ENCODE measurements around the gene B3GNT9. TPM values are rescaled to one million over a fixed set of nuclear protein-coding genes. Genes with fewer than 3 reads are reported as not detected.
"Not testable (repeated sequence)": the region's sequence is repeated elsewhere in the genome, so short reads cannot be mapped to it uniquely, and the experiment has no call there.

B3GNT9 gene
- total RNA-seq, 1 donor from 2014 or later, result 3.7 TPM

DNA sequence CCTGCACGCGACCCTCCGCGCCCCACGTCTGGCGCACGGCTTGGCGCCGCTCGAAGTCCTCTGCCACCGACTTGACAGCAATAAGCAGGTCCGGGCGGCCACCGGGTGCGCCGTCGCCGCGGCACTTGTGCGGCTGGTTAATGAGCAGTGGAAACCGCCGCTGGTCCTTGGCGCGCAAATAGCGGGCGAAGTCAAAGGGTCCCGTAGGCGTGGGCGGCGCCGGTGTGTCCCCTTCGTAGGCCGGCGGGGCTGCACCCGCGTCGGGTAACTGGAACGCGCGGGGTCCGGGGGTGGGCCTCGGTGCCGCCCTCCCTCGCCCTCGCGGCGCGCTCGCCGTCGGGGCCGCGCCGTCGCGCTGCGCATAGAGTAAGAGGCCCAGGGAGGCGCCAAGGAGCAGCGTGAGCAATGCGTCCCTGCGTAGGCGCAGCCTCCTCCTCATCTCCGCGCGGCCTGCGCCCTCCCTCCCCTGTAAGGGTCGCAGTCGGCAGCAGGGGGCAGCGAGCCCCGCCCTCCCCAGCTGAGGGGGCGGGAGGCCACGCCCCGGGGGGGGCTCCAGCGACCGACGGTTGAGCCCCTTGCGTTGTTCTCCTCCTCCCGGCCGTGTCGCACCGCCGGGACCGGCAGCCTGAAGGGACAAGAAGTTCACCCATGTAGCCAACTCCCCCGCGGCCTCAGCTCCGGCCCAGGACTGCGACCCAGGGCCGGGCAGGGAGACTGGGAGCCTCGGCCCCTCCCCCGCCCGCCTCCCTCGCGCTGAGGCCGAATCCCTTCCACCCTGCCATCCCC lies 558 bp downstream of the B3GNT9 start:
- ATAC-seq, result peak; percentile 57

- no peak for ATAC-seq
These were observed 1.3 kb downstream of the B3GNT9 start for GRCh38 chr16:67149276-67150046.

- no peak for ATAC-seq
These were observed 2.0 kb downstream of the B3GNT9 start for GRCh38 chr16:67148656-67149275.

DNA sequence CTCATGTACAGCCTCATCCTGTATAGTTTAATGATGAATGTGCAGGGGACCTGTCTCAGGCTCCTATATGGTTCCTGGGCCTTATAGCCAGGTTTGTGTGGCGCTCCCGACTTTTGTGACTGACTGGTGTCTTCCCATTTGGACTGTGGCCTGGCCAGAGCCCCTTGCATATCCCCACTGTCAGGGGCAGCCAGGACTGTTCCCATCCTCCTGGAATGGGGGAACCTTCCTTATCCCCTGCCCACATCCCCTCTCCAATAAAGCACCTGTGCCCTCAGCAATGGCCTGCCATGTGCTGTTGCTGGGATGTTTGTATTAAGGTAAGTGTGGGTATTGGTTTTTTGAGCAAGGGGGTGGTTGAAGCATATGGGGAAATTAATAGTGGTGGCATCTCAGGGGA lies 2.6 kb downstream of the B3GNT9 start:
- ATAC-seq, result no peak

GRCh38 chr16:67147437-67148140 lies 3.2 kb downstream of the B3GNT9 start:
- peak; percentile 27 for ATAC-seq

GRCh38 chr16:67146523-67147357 lies 4.1 kb downstream of the B3GNT9 start:
- ATAC-seq, result no peak

- no peak for ATAC-seq
These were observed 5.1 kb downstream of the B3GNT9 start for GRCh38 chr16:67145746-67146145.

DNA sequence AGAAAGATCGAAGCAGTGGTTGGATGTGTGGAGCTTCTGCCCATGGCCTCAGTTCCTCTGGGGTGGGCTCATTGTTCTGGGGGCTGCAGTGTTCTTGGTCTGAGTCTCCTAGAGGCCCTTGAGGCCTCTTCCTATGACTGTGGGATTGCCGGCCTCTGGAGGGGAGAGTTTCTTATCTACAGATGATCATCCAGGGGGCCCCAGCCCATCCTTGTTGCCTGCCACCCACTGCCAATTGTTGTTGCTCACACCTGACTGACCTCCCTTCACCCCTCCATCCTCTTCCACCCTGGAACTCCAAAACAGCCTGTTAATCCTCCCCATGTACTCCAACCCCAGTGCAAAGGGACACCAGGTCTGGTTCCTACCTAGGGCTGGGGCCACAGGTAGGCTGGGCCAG lies 5.9 kb downstream of the B3GNT9 start:
- ATAC-seq, result no peak

DNA sequence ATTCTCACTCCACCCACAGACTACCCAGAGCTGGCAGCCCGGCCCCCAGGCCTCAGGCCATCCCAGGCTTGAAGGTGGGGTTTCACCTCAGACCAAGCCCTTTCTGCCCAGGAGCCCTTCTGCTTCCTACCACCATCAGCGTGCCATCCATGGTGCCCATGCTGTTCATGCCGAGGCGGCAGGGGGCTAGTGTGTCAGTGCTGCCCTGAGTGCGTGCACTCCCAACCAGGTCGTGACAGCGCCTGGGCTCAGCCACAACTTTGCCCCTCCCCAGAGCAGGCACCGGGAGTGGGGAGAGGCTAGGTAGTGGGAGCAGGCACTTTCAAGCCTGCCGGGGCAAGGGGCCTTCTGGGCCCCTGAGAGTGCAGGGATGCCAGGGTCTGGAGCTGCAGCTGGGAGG lies 8.5 kb downstream of the B3GNT9 start:
- no peak for ATAC-seq

- no peak for ATAC-seq
These were observed 9.4 kb downstream of the B3GNT9 start for GRCh38 chr16:67141391-67141790.

GRCh38 chr16:67137605-67138004 lies 13.2 kb downstream of the B3GNT9 start:
- ATAC-seq, result no peak

DNA sequence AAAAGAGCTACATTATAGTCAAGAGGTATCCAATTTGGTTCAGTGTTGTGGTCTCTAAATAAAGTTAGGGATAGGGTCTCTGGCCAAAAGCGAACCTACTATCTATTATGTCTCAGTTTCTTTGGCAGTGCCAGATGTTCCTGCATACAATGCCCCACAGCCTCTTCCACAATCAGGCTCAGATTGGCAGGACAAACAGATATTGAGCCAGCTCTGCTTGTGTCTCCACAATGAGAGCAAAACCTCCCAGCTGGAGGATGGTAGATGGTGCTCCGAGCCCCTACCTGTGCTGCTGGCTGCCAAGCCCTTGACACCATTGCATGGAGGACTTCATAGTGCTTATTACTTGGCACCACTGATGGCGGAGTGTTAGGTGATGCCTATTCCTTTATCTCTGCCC lies 21.4 kb downstream of the B3GNT9 start:
- ATAC-seq, result no peak

- ATAC-seq, result no peak
These were observed 21.9 kb downstream of the B3GNT9 start for GRCh38 chr16:67128887-67129286.

GRCh38 chr16:67128417-67128816 lies 22.4 kb downstream of the B3GNT9 start:
- ATAC-seq, result no peak

- ATAC-seq, result not testable (repeated sequence)
These were observed 28.0 kb downstream of the B3GNT9 start for GRCh38 chr16:67122799-67123198.

GRCh38 chr16:67120025-67120424 lies 30.8 kb downstream of the B3GNT9 start:
- no peak for ATAC-seq

- no peak for ATAC-seq
These were observed 33.1 kb downstream of the B3GNT9 start for GRCh38 chr16:67117716-67118115.

DNA sequence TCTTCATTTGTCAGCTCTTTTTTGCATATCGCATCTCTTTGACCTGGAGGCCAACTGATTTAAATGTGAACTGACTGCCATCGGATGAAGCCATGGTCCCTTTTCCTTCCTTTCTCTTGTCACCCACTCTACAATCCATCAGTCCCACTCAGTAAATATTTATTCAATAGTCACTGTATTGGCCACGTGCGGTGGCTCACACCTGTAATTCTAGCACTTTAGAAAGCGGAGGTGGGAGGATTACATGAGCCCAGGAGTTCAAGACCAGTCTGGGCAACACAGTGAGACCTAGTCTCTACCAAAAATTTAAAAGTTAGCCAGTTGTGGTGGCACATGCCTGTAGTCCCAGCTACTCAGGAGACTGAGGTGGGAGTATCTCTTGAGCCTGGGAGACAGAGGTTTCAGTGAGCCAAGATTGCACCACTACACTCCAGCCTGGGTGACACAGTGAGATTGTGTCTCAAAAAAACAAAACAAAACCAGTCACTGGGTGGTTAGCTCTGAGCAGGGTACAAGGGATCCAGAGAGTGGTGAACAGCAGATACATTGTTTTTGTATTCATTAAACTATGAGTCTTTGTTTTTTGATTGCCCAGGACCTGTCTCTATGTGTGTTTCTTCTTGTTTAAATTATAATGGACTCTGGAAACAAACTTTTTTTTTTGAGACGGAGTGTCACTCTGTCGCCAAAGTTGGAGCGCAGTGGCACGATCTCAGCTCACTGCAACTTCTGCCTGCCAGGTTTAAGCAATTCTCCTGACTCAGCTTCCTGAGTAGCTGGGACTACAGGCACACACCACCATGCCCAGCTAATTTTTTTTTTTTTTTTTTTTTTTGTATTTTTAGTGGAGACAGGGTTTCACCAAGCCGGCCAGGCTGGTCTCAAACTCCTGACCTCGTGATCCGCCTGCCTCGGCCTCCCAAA lies 34.1 kb downstream of the B3GNT9 start:
- ATAC-seq, result no peak

GRCh38 chr16:67115639-67116038 lies 35.2 kb downstream of the B3GNT9 start:
- ATAC-seq, result no peak

GRCh38 chr16:67114793-67115192 lies 36.0 kb downstream of the B3GNT9 start:
- no peak for ATAC-seq

All from esophagus mucosa (tissue), 1 donor.